Testis (tissue), 3 donors: ENCODE data around the gene CCDC90B. TPM values are rescaled to one million over a fixed set of nuclear protein-coding genes. Genes with fewer than 3 reads are reported as not detected.
A peak's percentile ranks its signal among the peaks of the same experiment; 100 is the strongest.
"Not testable (repeated sequence)": the region's sequence is repeated elsewhere in the genome, so short reads cannot be mapped to it uniquely, and the experiment has no call there.

Source experiments
- DNase-seq: peaks from one replicate; pipeline ENCODE4 v3.0.0-alpha.2; 2019
- H3K27ac ChIP-seq, 2 donors: fragments of 200-600 bp; sonication (generic); one replicate each; pipeline ENCODE4 v1.5.1; 2019
- H3K27me3 ChIP-seq: fragments of 200-600 bp; sonication (generic); one replicate; pipeline ENCODE4 v1.5.1; 2019
- H3K36me3 ChIP-seq: fragments of 200-600 bp; sonication (generic); one replicate; pipeline ENCODE4 v1.5.1; 2017; ENCODE audit warnings: low read depth; ENCODE audit errors: missing control alignments
- H3K4me1 ChIP-seq: fragments of 200-600 bp; sonication (generic); one replicate; pipeline ENCODE4 v1.5.1; 2019
- H3K4me3 ChIP-seq, 2 donors: fragments of 200-600 bp; sonication (generic); one replicate each; pipeline ENCODE4 v1.5.1; 2017 to 2019
- H3K9me3 ChIP-seq: fragments of 200-600 bp; sonication (generic); one replicate; pipeline ENCODE4 v1.5.1; 2017
- CTCF ChIP-seq, 3 experiments: fragments of 450-650 bp in 2 of 3; fragments of 200-600 bp in 1 of 3; sonication (generic) in 1 of 3; IDR thresholded peaks; one replicate each; pipeline ENCODE4 v1.5.1; 2016 to 2019; ENCODE audit warnings: antibody characterized with exemption in 3 of 3, mild to moderate bottlenecking in 2 of 3, moderate library complexity in 1 of 3
- POLR2A ChIP-seq: fragments of 450-650 bp; IDR thresholded peaks from one replicate; pipeline ENCODE4 v1.6.1; 2017; ENCODE audit warnings: antibody characterized with exemption, mild to moderate bottlenecking, moderate library complexity
- WGBS, 2 donors: methylation state at CpG; one replicate each; pipeline ENCODE4 v1.1.5; 2018; 5-methylcytosine and 5-hydroxymethylcytosine counted together
- intact Hi-C: fragments of 100-400 bp; cut with DNase I; formaldehyde crosslinking; loops from one replicate; pipeline ENCODE4 v1.15.1; 2023; ENCODE audit warnings: low total_unique reads
- polyA plus RNA-seq: library from polyadenylated mRNA; stranded (reverse); fragments of 350-450 nt; fragmentation: Illumina TruSeq; extraction: RNeasy Lipid Tissue Mini Kit (QIAGEN cat#74804); gene quantifications from one replicate; pipeline ENCODE4 v1.2.3, GENCODE V29; 2014; ENCODE audit warnings: low read depth, low replicate concordance; ENCODE audit not compliant: insufficient read depth
- total RNA-seq, 2 donors: library from RNA; depleted of rRNA; stranded (reverse); fragments of >200 nt; gene quantifications; one replicate each; pipeline ENCODE4 v1.2.3, GENCODE V29; 2016

Gene CCDC90B
- total and polyA plus RNA-seq, 3 donors from 2014 or later, result 67.4 to 162 (median 78.3) TPM

- Histone ChIP-seq H3K4me3 (no peak overlapping the region), H3K27ac (no peak overlapping the region), H3K9me3 (no peaks in the 10 kb centered on the region), H3K4me1 (no peaks in the 10 kb centered on the region), H3K27me3 (no peaks in the 10 kb centered on the region), H3K36me3 (no peaks in the 10 kb centered on the region)
- WGBS, 2 donors, result 43 to 46% methylated on average over 4 of the region's 4 CpGs
- TF ChIP-seq POLR2A, result no peak
- no peak for TF ChIP-seq CTCF (IDR thresholded peaks at IDR 0.05)
- no peak for DNase-seq
- intact Hi-C loops, result no loop called here
Measured at GRCh38 chr11:83319346-83319745, 33.2 kb upstream of the CCDC90B start.

- intact Hi-C loops, result no loop called here
- no peak for DNase-seq
- Histone ChIP-seq H3K9me3 (no peaks in the 10 kb centered on the region), H3K27me3 (no peaks in the 10 kb centered on the region), H3K27ac (no peak overlapping the region), H3K36me3 (no peaks in the 10 kb centered on the region), H3K4me3 (no peak overlapping the region), H3K4me1 (no peaks in the 10 kb centered on the region)
- WGBS, 2 donors, result 69 to 77% methylated on average over 1 of the region's 1 CpG
- no peak for TF ChIP-seq POLR2A
- TF ChIP-seq CTCF (IDR thresholded peaks at IDR 0.05), result no peak
Measured at GRCh38 chr11:83318931-83319330, 32.8 kb upstream of the CCDC90B start.

GRCh38 chr11:83317757-83318690 lies 31.9 kb upstream of the CCDC90B start:
- TF ChIP-seq POLR2A (no peak), CTCF (IDR thresholded peaks at IDR 0.05) (no peak)
- H3K4me3 ChIP-seq, result no peak overlapping the region
- intact Hi-C loops, result no loop called here
- no peak overlapping the region for H3K27ac ChIP-seq
- H3K36me3 ChIP-seq, result no peaks in the 10 kb centered on the region
- no peaks in the 10 kb centered on the region for H3K27me3 ChIP-seq
- H3K9me3 ChIP-seq, result no peaks in the 10 kb centered on the region
- WGBS, 2 donors, result 51 to 59% methylated on average over 8 of the region's 8 CpGs
- H3K4me1 ChIP-seq, result no peaks in the 10 kb centered on the region
- DNase-seq, result no peak

GRCh38 chr11:83316897-83317268 lies 30.7 kb upstream of the CCDC90B start:
- DNase-seq, H3K4me1 ChIP-seq, H3K27ac ChIP-seq, intact Hi-C loops, H3K36me3 ChIP-seq, H3K27me3 ChIP-seq, H3K9me3 ChIP-seq: not testable (repeated sequence)
- peak overlapping the region in 1 of 2 donors; percentile 44 for H3K4me3 ChIP-seq
- WGBS, 2 donors, result 85% methylated on average over 31 of the region's 31 CpGs; no CpG with 5 or more reads in 1 of the 2 donors

- WGBS, 2 donors, result 83% methylated on average over 42 of the region's 59 CpGs; no CpG with 5 or more reads in 1 of the 2 donors
- H3K4me1 ChIP-seq, intact Hi-C loops, H3K27ac ChIP-seq, DNase-seq, H3K36me3 ChIP-seq, H3K9me3 ChIP-seq, H3K27me3 ChIP-seq: not testable (repeated sequence)
- peak overlapping the region; percentile 26 to 44 for H3K4me3 ChIP-seq
Measured at GRCh38 chr11:83316143-83316896, 30.2 kb upstream of the CCDC90B start.
